ENCODE data around the gene CCIN. TPM values are rescaled to one million over a fixed set of nuclear protein-coding genes. Genes with fewer than 3 reads are reported as not detected.
"Not testable (repeated sequence)": the region's sequence is repeated elsewhere in the genome, so short reads cannot be mapped to it uniquely, and the experiment has no call there.

The CCIN gene
- total RNA-seq: not detected

GRCh38 chr9:36169166-36169565, at the start of gene CCIN:
TSS of gene CCIN (plus strand) at chr9:36169388. CDS start at chr9:36169503, 115 bp downstream.
- ChIA-PET CTCF (no interaction called here), POLR2A (no interaction called here)

GRCh38 chr9:36119476-36119875, 49.7 kb upstream of the CCIN start:
- POLR2A ChIA-PET: no interaction called here
- CTCF ChIA-PET: no interaction called here

GRCh38 chr9:36120705-36121104, 48.5 kb upstream of the CCIN start:
- ChIA-PET POLR2A (interaction anchor here (0.6 kb wide), 1 partner anchor 1040 kb away, joined by 3 read pairs; no protein-coding TSS in a partner anchor), CTCF (no interaction called here)

- ChIA-PET POLR2A (no interaction called here), CTCF (no interaction called here)
These were observed 47.2 kb upstream of the CCIN start for GRCh38 chr9:36121971-36122370.

GRCh38 chr9:36123515-36123914, 45.7 kb upstream of the CCIN start:
- POLR2A ChIA-PET: no interaction called here
- CTCF ChIA-PET: no interaction called here

- POLR2A ChIA-PET: no interaction called here
- CTCF ChIA-PET: interaction anchor here (0.6 to 2.4 kb wide), 2 partner anchors 22 to 40 kb away, joined by 4 to 10 read pairs; no protein-coding TSS in a partner anchor
These were observed 43.9 kb upstream of the CCIN start for GRCh38 chr9:36125062-36125855.

- ChIA-PET POLR2A (no interaction called here), CTCF (interaction anchor here (2.4 kb wide), 1 partner anchor 23 kb away, joined by 10 read pairs; no protein-coding TSS in a partner anchor)
These were observed 43.0 kb upstream of the CCIN start for GRCh38 chr9:36126016-36126730.

GRCh38 chr9:36127652-36128244, 41.4 kb upstream of the CCIN start:
- ChIA-PET POLR2A (no interaction called here), CTCF (interaction anchor here (0.7 kb wide), 1 partner anchor 65 kb away, joined by 3 read pairs; no protein-coding TSS in a partner anchor)

GRCh38 chr9:36128349-36128748, 40.8 kb upstream of the CCIN start:
- POLR2A ChIA-PET: no interaction called here
- CTCF ChIA-PET: no interaction called here

- ChIA-PET CTCF (interaction anchor here (0.6 to 1.0 kb wide), 2 partner anchors 38 to 74 kb away, joined by 3 to 5 read pairs; no protein-coding TSS in a partner anchor), POLR2A (no interaction called here)
These were observed 40.0 kb upstream of the CCIN start for GRCh38 chr9:36129139-36129538.

- CTCF ChIA-PET: interaction anchor here (1.0 kb wide), 1 partner anchor 32 kb away, joined by 4 read pairs; no protein-coding TSS in a partner anchor
These were observed 37.5 kb upstream of the CCIN start for GRCh38 chr9:36131666-36132065.

GRCh38 chr9:36132086-36132485, 37.1 kb upstream of the CCIN start:
- ChIA-PET CTCF (interaction anchor here (1.9 kb wide), 1 partner anchor 34 kb away, joined by 8 read pairs; no protein-coding TSS in a partner anchor), POLR2A (no interaction called here)

More at GRCh38 chr9:36131666-36132065, 37.5 kb upstream of the CCIN start:
- POLR2A ChIA-PET: not testable (repeated sequence)

- ChIA-PET POLR2A (no interaction called here), CTCF (no interaction called here)
These were observed 34.3 kb upstream of the CCIN start for GRCh38 chr9:36134761-36135505.

- CTCF ChIA-PET: interaction anchor here (2.2 kb wide), 1 partner anchor 12 kb away, joined by 11 read pairs; no protein-coding TSS in a partner anchor
These were observed 33.4 kb upstream of the CCIN start for GRCh38 chr9:36135741-36136271.

GRCh38 chr9:36136272-36136893, 32.8 kb upstream of the CCIN start, which contains the start of gene GLIPR2:
TSS of gene GLIPR2 (plus strand) at chr9:36136733. CDS start at chr9:36136779, 46 bp downstream.
- ChIA-PET POLR2A (interaction anchor here (0.6 to 1.9 kb wide), 4 partner anchors 12 to 122 kb away, joined by 3 to 13 read pairs (median 4); no protein-coding TSS in a partner anchor), CTCF (interaction anchor here (0.9 to 2.2 kb wide), 3 partner anchors 12 to 34 kb away, joined by 3 to 11 read pairs (median 3); no protein-coding TSS in a partner anchor)

More at GRCh38 chr9:36135741-36136271, 33.4 kb upstream of the CCIN start:
- POLR2A ChIA-PET: interaction anchor here (0.6 to 1.9 kb wide), 4 partner anchors 13 to 123 kb away, joined by 3 to 13 read pairs (median 4); no protein-coding TSS in a partner anchor

GRCh38 chr9:36136894-36137391, 32.2 kb upstream of the CCIN start:
- ChIA-PET CTCF (interaction anchor here (0.9 to 2.2 kb wide), 3 partner anchors 11 to 34 kb away, joined by 3 to 11 read pairs (median 3); no protein-coding TSS in a partner anchor), POLR2A (interaction anchor here (1.4 to 1.9 kb wide), 3 partner anchors 11 to 122 kb away, joined by 4 to 13 read pairs (median 5); no protein-coding TSS in a partner anchor)

- POLR2A ChIA-PET: interaction anchor here (1.4 to 1.9 kb wide), 3 partner anchors 11 to 121 kb away, joined by 4 to 13 read pairs (median 5); no protein-coding TSS in a partner anchor
- CTCF ChIA-PET: interaction anchor here (0.9 to 2.2 kb wide), 3 partner anchors 11 to 35 kb away, joined by 3 to 11 read pairs (median 3); no protein-coding TSS in a partner anchor
These were observed 31.7 kb upstream of the CCIN start for GRCh38 chr9:36137392-36138004.

All from activated CD8-positive, alpha-beta memory T cell treated with anti-CD3 and anti-CD28 coated beads for 36 hours (primary cell).